CD4-positive, alpha-beta T cell treated with Interleukin-21 for 1 hour (primary cell): Measurements from ENCODE around the gene SERPINF2.
"Not testable (repeated sequence)": the region's sequence is repeated elsewhere in the genome, so short reads cannot be mapped to it uniquely, and the experiment has no call there.

ENCODE experiments used
- DNase-seq: peaks from one replicate; pipeline ENCODE4 v3.0.0-alpha.2; 2020

Gene SERPINF2

DNA sequence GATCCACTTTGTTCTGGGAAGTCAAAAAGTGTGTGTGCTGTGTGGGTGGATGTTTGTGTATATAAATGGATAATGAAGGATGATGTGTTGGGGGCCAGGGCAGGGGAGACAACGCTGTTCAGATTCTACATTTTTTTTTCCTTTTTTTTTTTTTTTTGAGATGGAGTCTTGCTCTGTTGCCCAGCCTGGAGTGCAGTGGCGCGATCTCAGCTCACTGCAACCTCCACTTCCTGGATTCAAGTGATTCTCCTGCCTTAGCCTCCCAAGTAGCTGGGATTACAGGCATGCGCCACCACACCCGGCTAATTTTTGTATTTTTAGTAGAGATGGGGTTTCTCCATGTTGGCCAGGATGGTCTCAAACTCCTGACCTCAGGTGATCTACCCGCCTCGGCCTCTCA lies 22.0 kb downstream of the SERPINF2 start:
- not testable (repeated sequence) for DNase-seq

GRCh38 chr17:1765576-1765975 lies 22.9 kb downstream of the SERPINF2 start:
- DNase-seq: no peak

DNA sequence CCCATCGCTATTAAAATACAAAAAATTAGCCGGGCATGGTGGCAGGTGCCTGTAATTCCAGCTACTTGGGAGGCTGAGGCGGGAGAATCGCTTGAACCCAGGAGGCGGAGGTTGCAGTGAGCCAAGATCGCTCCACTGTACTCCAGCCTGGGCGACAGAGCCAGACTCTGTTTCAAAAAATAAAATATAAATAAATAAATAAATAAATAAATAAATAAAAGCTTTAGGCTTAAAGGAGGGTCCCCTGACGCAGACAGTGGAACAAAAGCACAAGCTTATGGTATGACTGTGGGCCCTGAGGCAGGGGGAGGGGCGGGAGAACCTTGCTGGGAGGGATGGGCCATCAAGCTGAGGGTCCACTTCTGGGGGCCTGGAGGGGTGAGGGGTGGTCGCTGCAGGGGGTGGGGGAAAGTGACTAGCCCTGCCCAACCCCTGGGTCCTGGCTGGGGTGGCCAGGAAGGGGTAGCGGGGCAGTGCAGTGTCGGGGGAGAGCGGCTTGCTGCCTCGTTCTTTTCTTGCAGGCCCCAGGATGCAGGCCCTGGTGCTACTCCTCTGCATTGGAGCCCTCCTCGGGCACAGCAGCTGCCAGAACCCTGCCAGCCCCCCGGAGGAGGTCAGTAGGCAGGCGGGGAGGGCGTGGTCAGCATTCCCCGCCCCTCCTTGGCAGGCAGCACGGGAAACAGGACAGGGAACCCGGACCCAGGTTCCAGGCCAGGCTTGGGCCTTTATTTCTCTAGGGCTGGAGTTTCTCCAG lies 23.9 kb downstream of the SERPINF2 start:
- no peak for DNase-seq

- no peak for DNase-seq
Measured at GRCh38 chr17:1767358-1767757, 24.7 kb downstream of the SERPINF2 start.

DNA sequence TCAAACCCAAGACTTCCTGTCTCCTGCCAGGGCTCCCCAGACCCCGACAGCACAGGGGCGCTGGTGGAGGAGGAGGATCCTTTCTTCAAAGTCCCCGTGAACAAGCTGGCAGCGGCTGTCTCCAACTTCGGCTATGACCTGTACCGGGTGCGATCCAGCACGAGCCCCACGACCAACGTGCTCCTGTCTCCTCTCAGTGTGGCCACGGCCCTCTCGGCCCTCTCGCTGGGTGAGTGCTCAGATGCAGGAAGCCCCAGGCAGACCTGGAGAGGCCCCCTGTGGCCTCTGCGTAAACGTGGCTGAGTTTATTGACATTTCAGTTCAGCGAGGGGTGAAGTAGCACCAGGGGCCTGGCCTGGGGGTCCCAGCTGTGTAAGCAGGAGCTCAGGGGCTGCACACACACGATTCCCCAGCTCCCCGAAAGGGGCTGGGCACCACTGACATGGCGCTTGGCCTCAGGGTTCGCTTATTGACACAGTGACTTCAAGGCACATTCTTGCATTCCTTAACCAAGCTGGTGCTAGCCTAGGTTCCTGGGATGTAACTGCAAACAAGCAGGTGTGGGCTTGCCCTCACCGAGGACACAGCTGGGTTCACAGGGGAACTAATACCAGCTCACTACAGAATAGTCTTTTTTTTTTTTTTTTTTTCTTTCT lies 27.3 kb downstream of the SERPINF2 start:
- no peak for DNase-seq

DNA sequence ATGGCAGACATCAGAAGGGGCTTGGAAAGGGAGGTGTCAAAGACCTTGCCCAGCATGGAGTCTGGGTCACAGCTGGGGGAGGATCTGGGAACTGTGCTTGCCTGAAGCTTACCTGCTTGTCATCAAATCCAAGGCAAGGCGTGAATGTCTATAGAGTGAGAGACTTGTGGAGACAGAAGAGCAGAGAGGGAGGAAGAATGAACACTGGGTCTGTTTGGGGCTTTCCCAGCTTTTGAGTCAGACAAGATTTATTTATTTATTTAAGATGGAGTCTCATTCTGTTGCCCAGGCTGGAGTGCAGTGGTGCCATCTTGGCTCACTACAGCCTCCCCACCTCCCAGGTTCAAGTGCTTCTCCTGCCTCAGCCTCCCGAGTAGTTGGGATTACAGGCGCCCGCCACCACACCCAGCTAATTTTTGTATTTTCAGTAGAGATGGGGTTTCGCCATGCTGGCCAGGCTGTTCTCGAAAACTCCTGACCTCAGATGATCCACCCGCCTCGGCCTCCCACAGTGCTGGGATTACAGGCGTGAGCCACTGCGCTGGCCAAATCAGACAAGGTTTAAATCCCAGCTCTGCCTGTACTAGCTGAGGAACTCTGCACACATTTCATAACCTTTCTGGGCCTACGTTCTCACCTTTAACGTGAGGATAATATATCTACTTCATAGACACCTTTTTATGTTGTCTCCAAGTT lies 30.5 kb downstream of the SERPINF2 start:
- DNase-seq: not testable (repeated sequence)

DNA sequence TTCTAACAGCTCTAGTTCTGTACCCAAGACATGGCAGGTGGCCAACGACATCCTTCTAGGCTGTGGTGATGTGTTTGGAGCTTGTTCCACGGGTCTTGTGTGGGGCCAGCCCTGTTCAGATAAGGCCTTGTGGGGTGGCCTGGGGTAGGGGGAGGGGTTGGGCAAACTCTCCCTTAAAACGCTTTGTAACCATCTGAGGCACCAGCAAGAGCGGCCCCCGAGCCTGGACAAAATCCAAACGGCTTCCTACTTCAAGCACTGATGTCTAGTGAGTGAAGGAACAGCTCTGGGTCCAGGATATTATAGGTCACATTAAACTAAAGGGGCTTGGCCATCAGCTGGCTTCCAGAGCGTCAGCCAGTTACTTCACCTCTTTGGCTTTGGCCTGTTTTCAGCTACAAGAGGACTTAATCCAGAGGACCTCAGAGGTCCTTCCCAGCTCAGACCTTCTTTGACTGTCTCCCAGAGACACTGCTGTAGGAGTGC lies 31.1 kb downstream of the SERPINF2 start:
- DNase-seq: no peak

DNA sequence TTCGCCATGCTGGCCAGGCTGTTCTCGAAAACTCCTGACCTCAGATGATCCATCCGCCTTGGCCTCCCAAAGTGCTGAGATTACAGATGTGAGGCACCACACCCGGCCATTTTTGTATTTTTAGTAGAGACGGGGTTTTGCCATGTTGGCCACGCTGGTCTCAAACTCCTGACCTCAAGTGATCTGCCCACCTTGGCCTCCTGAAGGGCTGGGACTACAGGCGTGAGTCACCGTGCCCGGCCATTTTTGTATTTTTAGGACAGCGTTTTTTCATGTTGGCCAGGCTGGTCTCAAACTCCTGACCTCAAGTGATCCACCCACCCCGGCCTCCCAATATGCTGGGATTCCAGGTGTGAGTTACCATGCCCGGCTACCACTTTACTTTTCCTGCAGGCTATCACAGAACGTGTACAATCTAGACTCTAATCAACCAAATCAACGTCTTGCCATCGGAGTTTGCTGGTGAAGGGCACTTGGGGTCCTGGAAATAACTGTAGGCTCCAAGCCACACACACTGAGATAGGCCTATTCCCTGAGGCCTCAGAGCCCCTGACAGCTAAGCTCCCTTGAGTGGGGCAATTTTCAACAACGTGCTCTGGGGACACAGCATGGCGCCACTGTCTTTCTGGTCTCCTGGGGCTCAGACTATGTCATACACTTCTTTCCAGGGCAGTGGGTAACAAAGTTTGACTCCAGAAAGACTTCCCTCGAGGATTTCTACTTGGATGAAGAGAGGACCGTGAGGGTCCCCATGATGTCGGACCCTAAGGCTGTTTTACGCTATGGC lies 31.9 kb downstream of the SERPINF2 start:
- DNase-seq: no peak

GRCh38 chr17:1776328-1776727 lies 33.7 kb downstream of the SERPINF2 start:
- DNase-seq: no peak

- DNase-seq: no peak
Measured at GRCh38 chr17:1776857-1777256, 34.2 kb downstream of the SERPINF2 start.

DNA sequence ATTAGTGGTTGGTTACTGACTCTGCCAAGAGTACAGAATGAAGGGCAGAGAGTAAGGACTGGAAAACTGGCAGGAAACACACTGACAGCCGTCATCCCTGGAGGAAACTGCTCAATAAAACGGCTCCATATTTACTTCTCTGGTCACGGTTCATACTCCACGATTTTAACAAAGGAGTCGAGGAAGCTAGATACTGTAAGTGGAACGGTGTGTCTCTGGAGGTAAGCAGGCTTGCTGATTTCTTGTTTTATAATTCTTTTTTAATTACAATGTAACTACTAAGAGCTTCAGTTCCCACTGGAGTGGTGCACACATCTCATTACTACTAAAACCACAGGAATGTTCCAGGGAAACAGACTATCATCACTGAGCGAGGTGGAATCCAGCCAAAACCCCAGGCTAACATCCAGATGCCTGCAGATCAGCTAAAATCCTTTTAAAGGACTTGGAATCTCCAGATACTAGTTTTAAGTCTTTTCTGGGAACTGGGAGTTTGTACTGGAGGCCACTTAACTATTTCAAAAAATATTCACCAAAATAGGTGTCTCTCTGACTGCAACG lies 37.0 kb downstream of the SERPINF2 start:
- DNase-seq: no peak

DNA sequence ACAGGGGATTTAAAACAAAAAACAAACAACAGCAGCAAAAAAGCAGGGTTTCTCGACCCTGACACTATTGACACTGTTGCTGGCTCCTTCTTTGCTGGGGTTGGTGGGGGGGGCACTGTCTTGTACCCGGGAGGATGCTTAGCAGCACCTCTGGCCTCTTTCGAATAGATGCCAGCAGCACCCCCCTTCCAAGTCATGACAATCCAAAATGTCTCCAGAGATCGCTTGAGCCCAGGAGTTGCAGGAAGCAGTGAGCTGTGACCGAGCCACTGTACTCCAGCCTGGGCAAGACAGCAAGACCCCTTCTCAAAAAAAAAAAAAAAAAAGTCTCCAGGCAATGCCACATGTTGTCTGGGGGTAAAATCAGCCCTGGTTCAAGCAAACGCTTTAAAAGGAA lies 39.5 kb downstream of the SERPINF2 start:
- DNase-seq: no peak

GRCh38 chr17:1783271-1783670 lies 40.6 kb downstream of the SERPINF2 start:
- DNase-seq: no peak

- peak; percentile 27 for DNase-seq
Measured at GRCh38 chr17:1783834-1784611, 41.4 kb downstream of the SERPINF2 start.

GRCh38 chr17:1785930-1786329 lies 43.3 kb downstream of the SERPINF2 start:
- no peak for DNase-seq

- no peak for DNase-seq
Measured at GRCh38 chr17:1786708-1787107, 44.0 kb downstream of the SERPINF2 start.

GRCh38 chr17:1787301-1787902 lies 44.7 kb downstream of the SERPINF2 start:
- no peak for DNase-seq

DNA sequence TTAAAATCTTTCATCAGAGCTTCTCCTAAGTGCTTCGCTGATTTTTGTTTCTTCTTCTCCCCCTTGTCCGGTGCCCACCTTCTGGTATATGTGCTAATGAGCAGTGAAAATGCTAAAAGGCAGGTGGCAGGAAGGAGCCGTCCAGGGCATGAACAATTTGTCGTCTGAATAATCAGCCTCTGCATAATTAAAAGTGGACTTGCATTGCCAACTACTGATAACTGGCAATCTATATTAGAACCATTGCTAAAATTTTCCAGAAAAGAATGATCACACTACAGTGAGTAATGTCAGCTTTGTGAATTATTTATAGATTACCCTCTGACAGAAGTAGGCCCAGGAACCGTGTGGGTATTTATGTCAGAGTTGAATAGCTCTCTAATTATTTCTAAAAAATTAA lies 47.3 kb downstream of the SERPINF2 start:
- DNase-seq: no peak

DNA sequence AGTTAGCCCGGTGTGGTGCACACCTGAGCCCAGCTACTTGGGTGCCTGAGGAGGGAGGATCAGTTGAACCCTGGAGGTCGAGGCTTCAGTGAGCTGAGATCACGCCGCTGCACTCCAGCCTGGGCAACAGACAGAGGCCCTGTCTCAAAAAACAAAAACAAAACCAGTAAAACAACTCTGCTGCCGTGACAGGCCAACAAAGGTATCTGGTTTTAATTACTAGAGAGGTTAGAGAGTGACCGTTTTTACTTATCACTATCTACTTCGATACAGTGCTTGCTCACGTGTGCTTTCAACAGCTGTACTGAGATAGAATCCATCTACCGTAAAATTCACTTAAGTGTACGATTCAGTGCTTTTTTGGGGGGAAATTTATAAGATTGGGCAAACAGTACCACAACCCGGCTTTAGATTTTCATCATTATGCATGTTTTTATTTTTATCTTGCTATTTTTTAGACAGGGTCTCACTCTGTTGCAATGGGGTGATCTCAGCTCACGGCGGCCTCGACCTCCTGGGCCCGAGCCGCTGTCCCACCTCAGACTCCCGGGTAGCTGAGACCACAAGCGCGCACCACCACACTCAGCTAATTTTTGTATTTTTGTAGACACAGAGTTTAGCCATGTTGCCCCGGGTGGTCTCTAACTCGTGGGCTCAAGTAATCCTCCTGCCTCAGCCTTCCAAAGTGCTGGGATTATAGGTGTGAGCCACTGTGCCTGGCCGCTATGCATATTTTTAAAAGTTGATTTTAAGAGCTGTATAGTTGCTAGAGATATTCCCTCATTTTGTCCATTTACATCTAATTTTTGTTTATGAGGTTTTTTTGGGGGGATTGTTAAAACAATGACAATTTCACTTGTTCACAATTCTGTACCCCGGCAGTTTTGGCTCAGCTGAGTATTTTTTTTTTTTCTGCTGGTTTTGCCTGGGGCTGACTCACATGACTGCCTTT lies 50.1 kb downstream of the SERPINF2 start:
- DNase-seq: no peak

DNA sequence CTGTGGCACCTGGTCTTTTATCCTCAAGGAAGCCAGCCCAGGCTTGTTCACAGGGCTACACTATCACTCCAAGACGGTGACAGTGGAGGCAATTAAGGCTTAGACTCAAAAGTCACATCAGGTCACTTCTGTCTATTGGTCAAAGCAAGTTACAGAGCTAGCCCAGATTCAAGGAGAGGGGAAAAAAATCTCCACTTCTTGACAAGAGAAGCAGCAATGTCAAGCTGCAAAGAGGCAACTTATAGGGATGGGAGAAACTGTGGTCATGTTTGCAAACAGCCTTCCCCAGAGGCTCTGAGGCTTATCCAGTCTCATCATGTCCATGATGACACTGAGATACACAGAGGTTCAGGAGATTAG lies 50.8 kb downstream of the SERPINF2 start:
- no peak for DNase-seq
